ENCODE results near the gene ST8SIA5. TPM values are rescaled to one million over a fixed set of nuclear protein-coding genes. Genes with fewer than 3 reads are reported as not detected.

Gene ST8SIA5
- total and polyA plus RNA-seq, 9 of the 15 experiments (the other 6 are each of a cell fraction or from before 2014, with no cell fraction given) = 0.03 to 0.33 (median 0.06) TPM; not detected in 5

DNA sequence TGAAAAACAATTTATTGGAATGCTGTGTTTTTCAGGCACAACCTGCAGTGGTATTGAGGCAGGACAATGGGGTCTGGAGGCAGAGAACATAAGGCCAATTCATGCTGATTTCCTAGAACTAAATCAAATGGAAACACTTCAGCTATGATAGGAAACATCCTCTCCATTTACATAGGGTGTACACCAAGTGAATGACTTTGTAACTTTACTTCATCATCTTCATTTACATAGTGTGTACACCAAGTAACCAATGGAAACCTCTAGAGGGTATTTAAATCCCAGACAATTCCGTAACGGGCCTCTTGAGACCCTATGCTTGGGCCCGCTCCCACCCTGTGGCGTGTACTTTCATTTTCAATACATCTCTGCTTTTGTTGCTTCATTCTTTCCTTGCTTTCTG is 32.2 kb upstream of the ST8SIA5 start:
- 82% methylated on average over 4 of the region's 4 CpGs for WGBS (ENCODE audit: insufficient coverage, low coverage, missing lambda C conversion rate)
- Histone ChIP-seq H3K9me1 (ENCODE audit: control insufficient read depth, insufficient read depth, low read length) (no peaks in the 10 kb centered on the region), H3K36me3 (ENCODE audit: control insufficient read depth, insufficient read depth, low read length) (no peaks in the 10 kb centered on the region), H3K9me3 (replicated peaks; ENCODE audit: control insufficient read depth, insufficient read depth, low read depth, low read length) (no peaks in the 10 kb centered on the region), H2AFZ (ENCODE audit: low read depth, low read length) (no peak overlapping the region), H3K27me3 (ENCODE audit: control insufficient read depth in 2 of 2, insufficient read depth in 2 of 2, low read length in 2 of 2) (no peaks in the 10 kb centered on the region), H3K79me2 (ENCODE audit: control insufficient read depth, insufficient read depth, low read length) (no peaks in the 10 kb centered on the region), H3K4me1 (replicated peaks in 1 of 2; ENCODE audit: control insufficient read depth in 2 of 2, insufficient read depth in 2 of 2, low read length in 2 of 2) (no peaks in the 10 kb centered on the region), H3K4me2 (ENCODE audit: insufficient read depth, low read length) (no peak overlapping the region), H3K9ac (ENCODE audit: insufficient read depth in 1 of 2, low read depth in 2 of 2, low read length in 2 of 2) (no peak overlapping the region), H3K27ac (ENCODE audit: extremely low read depth, low read depth, low read length) (no peak overlapping the region), H3K4me3 (no peak overlapping the region), H4K20me1 (replicated peaks; ENCODE audit: control insufficient read depth, insufficient read depth, low read length) (no peaks in the 10 kb centered on the region)
- POLR2A ChIA-PET = no interaction called here
- DNase-seq (ENCODE audit: extremely low read depth in 1 of 4, low spot score in 3 of 4) (no peak), FAIRE-seq (no peak), ATAC-seq (no peak)
- TF ChIP-seq NR1H2 (CRISPR knock-in tag; IDR thresholded peaks at IDR 0.05) (no peak), CEBPB (tag; IDR thresholded peaks at IDR 0.05) (no peak), TAF7 (tag; IDR thresholded peaks at IDR 0.05) (no peak), ZC3H4 (CRISPR knock-in tag; IDR thresholded peaks at IDR 0.05; ENCODE audit: borderline replicate concordance) (no peak), THRAP3 (IDR thresholded peaks at IDR 0.05; ENCODE audit: borderline replicate concordance) (no peak), FOXP1 (CRISPR knock-in tag; IDR thresholded peaks at IDR 0.05) (no peak), SUPT5H (IDR thresholded peaks at IDR 0.05) (no peak), RBM15 (IDR thresholded peaks at IDR 0.05; ENCODE audit: insufficient read depth, low read length) (no peak), MCM2 (IDR thresholded peaks at IDR 0.05; ENCODE audit: low read depth) (no peak)
- TF ChIP-seq, protein P1, sequence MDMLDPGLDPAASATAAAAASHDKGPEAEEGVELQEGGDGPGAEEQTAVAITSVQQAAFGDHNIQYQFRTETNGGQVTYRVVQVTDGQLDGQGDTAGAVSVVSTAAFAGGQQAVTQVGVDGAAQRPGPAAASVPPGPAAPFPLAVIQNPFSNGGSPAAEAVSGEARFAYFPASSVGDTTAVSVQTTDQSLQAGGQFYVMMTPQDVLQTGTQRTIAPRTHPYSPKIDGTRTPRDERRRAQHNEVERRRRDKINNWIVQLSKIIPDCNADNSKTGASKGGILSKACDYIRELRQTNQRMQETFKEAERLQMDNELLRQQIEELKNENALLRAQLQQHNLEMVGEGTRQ (CRISPR knock-in tag; IDR thresholded peaks at IDR 0.05) = no peak
- no TSS peak for BruUV-seq (replicated peaks)
- intact Hi-C loops (cut with micrococcal nuclease) = no loop called here
- in situ Hi-C loops (cut with MboI) = no loop called here
- CTCF ChIA-PET (ENCODE audit: low intra/inter-chr PET ratio) = no interaction called here
